HEK293 (cell line): ENCODE data around the gene CD300LG.

ENCODE experiments used
- CTCF ChIA-PET: fragments of 350-600 bp; formaldehyde crosslinking; extraction: SDS; loops from one replicate; lab custom pipeline; 2021; ENCODE audit warnings: antibody characterized with exemption; lab: Yijun Ruan, JAX
- POLR2A ChIA-PET: fragments of 300-600 bp; formaldehyde crosslinking; extraction: SDS; loops from one replicate; lab custom pipeline; 2020; ENCODE audit warnings: antibody characterized with exemption, inconsistent platforms; lab: Yijun Ruan, JAX
- H3K27ac ChIP-seq: fragments of 200-500 bp; sonication (Bioruptor generic); 2 replicates; pipeline ENCODE4 v1.5.1; 2014; ENCODE audit warnings: low read depth, low read length, control low read depth, inconsistent platforms; ENCODE audit errors: extremely low read depth
- H3K36me3 ChIP-seq, 2 experiments: fragments of 200-500 bp in 1 of 2; sonication (Bioruptor generic) in 1 of 2; 1 replicate in 1 of 2; 2 replicates in 1 of 2; pipeline ENCODE4 v1.5.1; 2014 to 2017; ENCODE audit warnings: inconsistent platforms in 2 of 2, low read length in 2 of 2; ENCODE audit not compliant: control insufficient read depth in 2 of 2, insufficient read depth in 1 of 2
- H3K4me1 ChIP-seq: fragments of 200-500 bp; sonication (Bioruptor generic); 2 replicates; pipeline ENCODE4 v1.5.1; 2014; ENCODE audit warnings: mild to moderate bottlenecking, low read length, inconsistent platforms; ENCODE audit not compliant: control insufficient read depth, insufficient read depth
- H3K4me3 ChIP-seq: 2 replicates; pipeline ENCODE4 v1.5.1; 2011; ENCODE audit warnings: low read depth, mild to moderate bottlenecking, control low read depth, low read length, moderate library complexity
- H3K9me3 ChIP-seq: fragments of 200-500 bp; sonication (Bioruptor generic); 2 replicates; pipeline ENCODE4 v1.5.1; 2014; ENCODE audit warnings: low read depth, low read length, inconsistent platforms; ENCODE audit not compliant: control insufficient read depth, insufficient read depth
- FEZF1 ChIP-seq: fragments of 450-650 bp; formaldehyde crosslinking; IDR thresholded peaks from 2 replicates; pipeline ENCODE4 v1.5.1; 2016; ENCODE audit warnings: missing biosample characterization, missing genetic modification characterization
- KLF7 ChIP-seq: fragments of 450-650 bp; formaldehyde crosslinking; IDR thresholded peaks from 2 replicates; pipeline ENCODE4 v1.5.1; 2016; ENCODE audit warnings: missing biosample characterization, missing genetic modification characterization, borderline replicate concordance
- KLF9 ChIP-seq: fragments of 450-650 bp; formaldehyde crosslinking; IDR thresholded peaks from 2 replicates; pipeline ENCODE4 v1.5.1; 2016; ENCODE audit warnings: missing biosample characterization, missing genetic modification characterization, low read depth
- SALL2 ChIP-seq: fragments of 450-650 bp; formaldehyde crosslinking; IDR thresholded peaks from 2 replicates; pipeline ENCODE4 v1.5.0; 2017; ENCODE audit warnings: missing biosample characterization, mild to moderate bottlenecking, missing genetic modification characterization, borderline replicate concordance
- SP2 ChIP-seq: fragments of 450-650 bp; formaldehyde crosslinking; IDR thresholded peaks from 2 replicates; pipeline ENCODE4 v1.5.1; 2016; ENCODE audit warnings: missing biosample characterization, missing genetic modification characterization
- YY1 ChIP-seq: fragments of 450-650 bp; formaldehyde crosslinking; IDR thresholded peaks from 2 replicates; pipeline ENCODE4 v1.5.1; 2018; ENCODE audit warnings: missing biosample characterization, missing genetic modification characterization
- ZBTB8A ChIP-seq: fragments of 450-650 bp; formaldehyde crosslinking; IDR thresholded peaks from 2 replicates; pipeline ENCODE4 v1.5.1; 2016; ENCODE audit warnings: missing biosample characterization, missing genetic modification characterization
- ZFP37 ChIP-seq: fragments of 450-650 bp; formaldehyde crosslinking; IDR thresholded peaks from 2 replicates; pipeline ENCODE4 v1.5.1; 2016; ENCODE audit warnings: missing biosample characterization, missing genetic modification characterization
- ZNF132 ChIP-seq: fragments of 450-650 bp; formaldehyde crosslinking; IDR thresholded peaks from 2 replicates; pipeline ENCODE4 v1.5.1; 2017; ENCODE audit warnings: missing biosample characterization, missing genetic modification characterization, borderline replicate concordance
- ZNF2 ChIP-seq: fragments of 450-650 bp; formaldehyde crosslinking; IDR thresholded peaks from 2 replicates; pipeline ENCODE4 v1.5.1; 2016; ENCODE audit warnings: missing biosample characterization, missing genetic modification characterization
- ZNF223 ChIP-seq: fragments of 450-650 bp; formaldehyde crosslinking; IDR thresholded peaks from 2 replicates; pipeline ENCODE4 v1.5.1; 2016; ENCODE audit warnings: missing biosample characterization, missing genetic modification characterization
- ZNF302 ChIP-seq: fragments of 450-650 bp; formaldehyde crosslinking; IDR thresholded peaks from 2 replicates; pipeline ENCODE4 v1.5.1; 2016; ENCODE audit warnings: missing biosample characterization, missing genetic modification characterization, low read depth
- ZNF394 ChIP-seq: fragments of 450-650 bp; formaldehyde crosslinking; IDR thresholded peaks from 2 replicates; pipeline ENCODE4 v1.5.1; 2016; ENCODE audit warnings: missing biosample characterization, missing genetic modification characterization, mild to moderate bottlenecking, moderate library complexity, borderline replicate concordance
- ZNF544 ChIP-seq: fragments of 450-650 bp; formaldehyde crosslinking; IDR thresholded peaks from 2 replicates; pipeline ENCODE4 v1.5.0; 2017; ENCODE audit warnings: missing biosample characterization, missing genetic modification characterization
- ZNF560 ChIP-seq: fragments of 450-650 bp; formaldehyde crosslinking; IDR thresholded peaks from 2 replicates; pipeline ENCODE4 v1.5.1; 2017; ENCODE audit warnings: missing biosample characterization, missing genetic modification characterization, borderline replicate concordance
- ZNF596 ChIP-seq: fragments of 450-650 bp; IDR thresholded peaks from 2 replicates; pipeline ENCODE4 v1.5.0; 2018; ENCODE audit warnings: missing biosample characterization, mild to moderate bottlenecking, missing genetic modification characterization, moderate library complexity
- ZNF791 ChIP-seq: fragments of 450-650 bp; formaldehyde crosslinking; IDR thresholded peaks from 2 replicates; pipeline ENCODE4 v1.5.1; 2016; ENCODE audit warnings: missing biosample characterization, missing genetic modification characterization
- TF ChIP-seq, protein P1 (sequence below): fragments of 450-650 bp; formaldehyde crosslinking; optimal IDR thresholded peaks from 2 replicates; pipeline ENCODE3; 2016; ENCODE audit warnings: missing biosample characterization, mild to moderate bottlenecking, missing genetic modification characterization
- TF ChIP-seq, protein P2 (sequence below): fragments of 450-650 bp; formaldehyde crosslinking; IDR thresholded peaks from 2 replicates; pipeline ENCODE4 v1.5.1; 2016; ENCODE audit warnings: missing biosample characterization, missing genetic modification characterization
- TF ChIP-seq, protein P3 (sequence below): fragments of 450-650 bp; formaldehyde crosslinking; IDR thresholded peaks from 2 replicates; pipeline ENCODE4 v1.5.1; 2016; ENCODE audit warnings: missing biosample characterization, missing genetic modification characterization
- TF ChIP-seq, protein P4 (sequence below): fragments of 450-650 bp; formaldehyde crosslinking; IDR thresholded peaks from 2 replicates; pipeline ENCODE4 v1.5.1; 2016; ENCODE audit warnings: missing biosample characterization, missing genetic modification characterization
- TF ChIP-seq, protein P5 (sequence below): fragments of 450-650 bp; formaldehyde crosslinking; IDR thresholded peaks from 2 replicates; pipeline ENCODE4 v1.5.1; 2017; ENCODE audit warnings: missing biosample characterization, mild to moderate bottlenecking, missing genetic modification characterization, moderate library complexity

Gene CD300LG

DNA sequence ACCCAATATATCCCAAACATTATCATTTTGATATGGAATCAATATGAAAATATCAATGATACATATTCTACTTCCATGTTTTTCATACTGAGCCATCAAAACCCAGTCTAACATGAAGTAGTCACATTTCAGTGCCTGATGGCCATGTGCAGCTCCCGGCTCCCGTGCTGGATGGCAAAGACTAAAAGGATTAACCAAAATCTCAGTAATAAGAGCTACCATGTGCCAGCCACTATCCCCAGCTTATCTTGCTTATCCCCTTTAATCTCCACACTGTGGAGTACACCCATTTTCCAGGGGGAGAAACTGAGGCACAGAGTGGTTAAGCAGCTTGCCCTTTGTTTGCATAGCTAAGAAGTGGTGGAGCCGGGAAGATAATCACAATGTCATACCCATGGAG lies 9.2 kb downstream of the CD300LG start:
- Histone ChIP-seq H3K9me3 (no peaks in the 10 kb centered on the region), H3K4me1 (no peaks in the 10 kb centered on the region), H3K36me3 (no peaks in the 10 kb centered on the region), H3K4me3 (no peak overlapping the region), H3K27ac (no peak overlapping the region)
- TF ChIP-seq, protein P1, sequence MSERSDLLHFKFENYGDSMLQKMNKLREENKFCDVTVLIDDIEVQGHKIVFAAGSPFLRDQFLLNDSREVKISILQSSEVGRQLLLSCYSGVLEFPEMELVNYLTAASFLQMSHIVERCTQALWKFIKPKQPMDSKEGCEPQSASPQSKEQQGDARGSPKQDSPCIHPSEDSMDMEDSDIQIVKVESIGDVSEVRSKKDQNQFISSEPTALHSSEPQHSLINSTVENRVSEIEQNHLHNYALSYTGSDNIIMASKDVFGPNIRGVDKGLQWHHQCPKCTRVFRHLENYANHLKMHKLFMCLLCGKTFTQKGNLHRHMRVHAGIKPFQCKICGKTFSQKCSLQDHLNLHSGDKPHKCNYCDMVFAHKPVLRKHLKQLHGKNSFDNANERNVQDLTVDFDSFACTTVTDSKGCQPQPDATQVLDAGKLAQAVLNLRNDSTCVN: no peak
- TF ChIP-seq SP2 (tag by site-specific recombination) (no peak), KLF9 (tag by site-specific recombination) (no peak), ZNF394 (tag by site-specific recombination) (no peak), ZFP37 (no peak), ZNF2 (tag by site-specific recombination) (no peak), ZNF132 (no peak), ZNF223 (tag by site-specific recombination) (no peak), ZNF544 (tag by site-specific recombination) (no peak), YY1 (tag by site-specific recombination) (no peak), ZNF560 (no peak)
- TF ChIP-seq, protein P2, sequence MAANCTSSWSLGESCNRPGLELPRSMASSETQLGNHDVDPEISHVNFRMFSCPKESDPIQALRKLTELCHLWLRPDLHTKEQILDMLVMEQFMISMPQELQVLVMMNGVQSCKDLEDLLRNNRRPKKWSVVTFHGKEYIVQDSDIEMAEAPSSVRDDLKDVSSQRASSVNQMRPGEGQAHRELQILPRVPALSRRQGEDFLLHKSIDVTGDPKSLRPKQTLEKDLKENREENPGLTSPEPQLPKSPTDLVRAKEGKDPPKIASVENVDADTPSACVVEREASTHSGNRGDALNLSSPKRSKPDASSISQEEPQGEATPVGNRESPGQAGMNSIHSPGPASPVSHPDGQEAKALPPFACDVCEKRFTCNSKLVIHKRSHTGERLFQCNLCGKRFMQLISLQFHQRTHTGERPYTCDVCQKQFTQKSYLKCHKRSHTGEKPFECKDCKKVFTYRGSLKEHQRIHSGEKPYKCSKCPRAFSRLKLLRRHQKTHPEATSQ (tag by site-specific recombination): no peak
- POLR2A ChIA-PET: no interaction called here
- CTCF ChIA-PET: interaction anchor here (1.5 to 4.3 kb wide), 3 partner anchors 10 to 54 kb away, joined by 4 to 56 read pairs (median 11); partner anchors contain the start of gene CD300LG

DNA sequence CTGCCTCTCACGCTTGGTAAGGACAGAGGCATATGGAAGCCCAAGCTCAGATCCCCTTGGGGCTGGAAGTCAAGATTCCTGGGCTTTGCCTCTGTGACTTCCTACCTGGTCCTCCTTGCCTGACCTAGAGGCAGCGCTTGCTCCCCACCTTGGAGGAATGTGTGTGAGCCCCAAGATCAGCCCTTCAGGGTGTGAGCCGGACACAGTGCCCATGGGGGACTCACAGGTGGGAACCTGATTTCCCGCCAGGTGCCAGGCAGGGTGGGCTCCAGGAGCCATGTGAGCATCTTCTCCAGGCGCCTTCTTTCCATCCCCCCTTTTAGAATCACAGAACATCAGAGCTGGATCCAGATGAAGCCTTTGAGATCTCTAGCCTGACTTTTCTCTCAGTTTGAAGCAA lies 10.2 kb downstream of the CD300LG start:
- H3K9me3 ChIP-seq: no peaks in the 10 kb centered on the region
- ChIA-PET POLR2A (no interaction called here), CTCF (interaction anchor here (1.4 to 4.3 kb wide), 3 partner anchors 11 to 21 kb away, joined by 8 to 56 read pairs (median 11); partner anchors contain the start of gene CD300LG)
- H3K27ac ChIP-seq: no peak overlapping the region
- TF ChIP-seq ZNF596 (tag by site-specific recombination): no peak
- TF ChIP-seq ZNF791 (tag by site-specific recombination): no peak
- no peak for TF ChIP-seq KLF7
- no peak for TF ChIP-seq ZBTB8A (tag by site-specific recombination)
- no peak for TF ChIP-seq FEZF1 (tag by site-specific recombination)
- TF ChIP-seq SALL2 (tag by site-specific recombination): no peak
- TF ChIP-seq, protein P3, sequence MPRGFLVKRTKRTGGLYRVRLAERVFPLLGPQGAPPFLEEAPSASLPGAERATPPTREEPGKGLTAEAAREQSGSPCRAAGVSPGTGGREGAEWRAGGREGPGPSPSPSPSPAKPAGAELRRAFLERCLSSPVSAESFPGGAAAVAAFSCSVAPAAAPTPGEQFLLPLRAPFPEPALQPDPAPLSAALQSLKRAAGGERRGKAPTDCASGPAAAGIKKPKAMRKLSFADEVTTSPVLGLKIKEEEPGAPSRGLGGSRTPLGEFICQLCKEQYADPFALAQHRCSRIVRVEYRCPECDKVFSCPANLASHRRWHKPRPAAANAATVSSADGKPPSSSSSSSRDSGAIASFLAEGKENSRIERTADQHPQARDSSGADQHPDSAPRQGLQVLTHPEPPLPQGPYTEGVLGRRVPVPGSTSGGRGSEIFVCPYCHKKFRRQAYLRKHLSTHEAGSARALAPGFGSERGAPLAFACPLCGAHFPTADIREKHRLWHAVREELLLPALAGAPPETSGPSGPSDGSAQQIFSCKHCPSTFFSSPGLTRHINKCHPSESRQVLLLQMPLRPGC (tag by site-specific recombination): no peak
- TF ChIP-seq, protein P4, sequence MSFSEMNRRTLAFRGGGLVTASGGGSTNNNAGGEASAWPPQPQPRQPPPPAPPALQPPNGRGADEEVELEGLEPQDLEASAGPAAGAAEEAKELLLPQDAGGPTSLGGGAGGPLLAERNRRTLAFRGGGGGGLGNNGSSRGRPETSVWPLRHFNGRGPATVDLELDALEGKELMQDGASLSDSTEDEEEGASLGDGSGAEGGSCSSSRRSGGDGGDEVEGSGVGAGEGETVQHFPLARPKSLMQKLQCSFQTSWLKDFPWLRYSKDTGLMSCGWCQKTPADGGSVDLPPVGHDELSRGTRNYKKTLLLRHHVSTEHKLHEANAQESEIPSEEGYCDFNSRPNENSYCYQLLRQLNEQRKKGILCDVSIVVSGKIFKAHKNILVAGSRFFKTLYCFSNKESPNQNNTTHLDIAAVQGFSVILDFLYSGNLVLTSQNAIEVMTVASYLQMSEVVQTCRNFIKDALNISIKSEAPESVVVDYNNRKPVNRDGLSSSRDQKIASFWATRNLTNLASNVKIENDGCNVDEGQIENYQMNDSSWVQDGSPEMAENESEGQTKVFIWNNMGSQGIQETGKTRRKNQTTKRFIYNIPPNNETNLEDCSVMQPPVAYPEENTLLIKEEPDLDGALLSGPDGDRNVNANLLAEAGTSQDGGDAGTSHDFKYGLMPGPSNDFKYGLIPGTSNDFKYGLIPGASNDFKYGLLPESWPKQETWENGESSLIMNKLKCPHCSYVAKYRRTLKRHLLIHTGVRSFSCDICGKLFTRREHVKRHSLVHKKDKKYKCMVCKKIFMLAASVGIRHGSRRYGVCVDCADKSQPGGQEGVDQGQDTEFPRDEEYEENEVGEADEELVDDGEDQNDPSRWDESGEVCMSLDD (tag by site-specific recombination): no peak
- TF ChIP-seq, protein P5, sequence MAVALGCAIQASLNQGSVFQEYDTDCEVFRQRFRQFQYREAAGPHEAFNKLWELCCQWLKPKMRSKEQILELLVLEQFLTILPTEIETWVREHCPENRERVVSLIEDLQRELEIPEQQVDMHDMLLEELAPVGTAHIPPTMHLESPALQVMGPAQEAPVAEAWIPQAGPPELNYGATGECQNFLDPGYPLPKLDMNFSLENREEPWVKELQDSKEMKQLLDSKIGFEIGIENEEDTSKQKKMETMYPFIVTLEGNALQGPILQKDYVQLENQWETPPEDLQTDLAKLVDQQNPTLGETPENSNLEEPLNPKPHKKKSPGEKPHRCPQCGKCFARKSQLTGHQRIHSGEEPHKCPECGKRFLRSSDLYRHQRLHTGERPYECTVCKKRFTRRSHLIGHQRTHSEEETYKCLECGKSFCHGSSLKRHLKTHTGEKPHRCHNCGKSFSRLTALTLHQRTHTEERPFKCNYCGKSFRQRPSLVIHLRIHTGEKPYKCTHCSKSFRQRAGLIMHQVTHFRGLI: no peak
- no peak for TF ChIP-seq ZNF302 (tag by site-specific recombination)
- H3K4me3 ChIP-seq: no peak overlapping the region
- no peaks in the 10 kb centered on the region for H3K4me1 ChIP-seq
- no peaks in the 10 kb centered on the region for H3K36me3 ChIP-seq
